HepG2 (cell line): ENCODE results near the gene BCL2L11. TPM values are rescaled to one million over a fixed set of nuclear protein-coding genes. Genes with fewer than 3 reads are reported as not detected.
A peak's percentile ranks its signal among the peaks of the same experiment; 100 is the strongest.

Source experiments
- ASH2L ChIP-seq: fragments of 300-600, 200-600 bp; sonication (generic); IDR thresholded peaks from 2 replicates; pipeline ENCODE4 v1.7.0; 2017; ENCODE audit warnings: low read depth, mild to moderate bottlenecking, moderate library complexity, mixed read lengths, low read length; ENCODE audit not compliant: insufficient read length
- CENPT ChIP-seq: sonication (generic); formaldehyde crosslinking; IDR thresholded peaks from 2 replicates; pipeline ENCODE4 v1.8.0; 2022; ENCODE audit warnings: low read depth, mild to moderate bottlenecking, moderate library complexity, missing genetic modification reagents
- CREM ChIP-seq, 2 experiments: sonication (generic) in 1 of 2; formaldehyde crosslinking in 1 of 2; IDR thresholded peaks; 2 replicates each; pipeline versions ENCODE4 v1.4.0 to v1.6.1; 2016 to 2020; ENCODE audit warnings: antibody characterized with exemption in 1 of 2, mild to moderate bottlenecking in 1 of 2, missing genetic modification reagents in 1 of 2
- FOXJ3 ChIP-seq: sonication (generic); formaldehyde crosslinking; IDR thresholded peaks from 2 replicates; pipeline ENCODE4 v1.4.0; 2020; ENCODE audit warnings: missing genetic modification reagents, mild to moderate bottlenecking, borderline replicate concordance
- ISL2 ChIP-seq: sonication (generic); formaldehyde crosslinking; IDR thresholded peaks from 2 replicates; pipeline ENCODE4 v1.5.0; 2020; ENCODE audit warnings: missing genetic modification reagents
- KAT7 ChIP-seq: IDR thresholded peaks from 2 replicates; pipeline ENCODE4 v1.6.1; 2018; ENCODE audit warnings: borderline replicate concordance, missing compliant biosample characterization
- KDM5B ChIP-seq: sonication (generic); formaldehyde crosslinking; IDR thresholded peaks from 2 replicates; pipeline ENCODE4 v1.4.0; 2020; ENCODE audit warnings: missing genetic modification reagents, mild to moderate bottlenecking, borderline replicate concordance
- MYC ChIP-seq: sonication (generic); formaldehyde crosslinking; IDR thresholded peaks from 2 replicates; pipeline ENCODE4 v1.9.0; 2021; ENCODE audit warnings: missing genetic modification reagents, borderline replicate concordance
- POLR2AphosphoS5 ChIP-seq: IDR thresholded peaks from 2 replicates; pipeline ENCODE4 v1.6.1; 2012; ENCODE audit warnings: low read depth, low read length
- RXRA ChIP-seq: sonication (generic); formaldehyde crosslinking; IDR thresholded peaks from 2 replicates; pipeline ENCODE4 v1.5.1; 2020; ENCODE audit warnings: missing genetic modification reagents
- SNAI1 ChIP-seq: sonication (generic); formaldehyde crosslinking; IDR thresholded peaks from 2 replicates; pipeline ENCODE4 v1.5.0; 2020; ENCODE audit warnings: mild to moderate bottlenecking, missing genetic modification reagents, borderline replicate concordance
- TMF1 ChIP-seq: sonication (generic); formaldehyde crosslinking; IDR thresholded peaks from 2 replicates; pipeline ENCODE4 v1.8.1; 2022; ENCODE audit warnings: low read depth, missing genetic modification reagents
- ZNF136 ChIP-seq: sonication (generic); formaldehyde crosslinking; IDR thresholded peaks from 2 replicates; pipeline ENCODE4 v1.8.1; 2022; ENCODE audit warnings: low read depth, mild to moderate bottlenecking, moderate library complexity, missing genetic modification reagents
- ZNF547 ChIP-seq: sonication (generic); formaldehyde crosslinking; IDR thresholded peaks from 2 replicates; pipeline ENCODE4 v1.5.1; 2020; ENCODE audit warnings: mild to moderate bottlenecking, missing genetic modification reagents
- ZNF569 ChIP-seq: sonication (generic); formaldehyde crosslinking; IDR thresholded peaks from 2 replicates; pipeline ENCODE4 v1.5.0; 2020; ENCODE audit warnings: mild to moderate bottlenecking, missing genetic modification reagents, moderate library complexity, borderline replicate concordance
- ZNF776 ChIP-seq: sonication (generic); formaldehyde crosslinking; IDR thresholded peaks from 2 replicates; pipeline ENCODE4 v1.4.0; 2020; ENCODE audit warnings: mild to moderate bottlenecking, missing genetic modification reagents
- ZNF850 ChIP-seq: sonication (generic); formaldehyde crosslinking; conservative IDR thresholded peaks from 2 replicates; pipeline ENCODE4 v1.9.0; 2021; ENCODE audit warnings: mild to moderate bottlenecking, missing genetic modification reagents
- polyA plus RNA-seq, 8 experiments: library from polyadenylated mRNA; depleted of rRNA in 3 of 8; stranded (reverse) in 7 of 8; unstranded in 1 of 8; fragments of >200 nt; fragmentation: Illumina TruSeq in 4 of 8; extraction: Trizol in 4 of 8; gene quantifications; 2 replicates each; pipeline versions ENCODE4 v1.2.1 to v1.2.3, GENCODE V29; 2011 to 2016; ENCODE audit warnings: low read depth in 4 of 8, missing spikeins in 1 of 8, mixed read lengths in 1 of 8; ENCODE audit not compliant: insufficient read depth in 1 of 8
- total RNA-seq, 5 experiments: library from RNA; depleted of rRNA; stranded (reverse); fragments of >200 nt; fragmentation: Illumina TruSeq; extraction: Trizol; gene quantifications; 2 replicates each; pipeline ENCODE4 v1.2.3, GENCODE V29; 2016; ENCODE audit warnings: low read depth in 1 of 5
- TF ChIP-seq, protein P1 (sequence below): sonication (generic); formaldehyde crosslinking; IDR thresholded peaks from 2 replicates; pipeline ENCODE4 v1.4.0; 2020; ENCODE audit warnings: missing genetic modification reagents, borderline replicate concordance
- TF ChIP-seq, protein P2 (sequence below): sonication (generic); formaldehyde crosslinking; IDR thresholded peaks from 2 replicates; pipeline ENCODE4 v1.5.0; 2020; ENCODE audit warnings: mild to moderate bottlenecking, missing genetic modification reagents, borderline replicate concordance
- TF ChIP-seq, protein P3 (sequence below): fragments of 450-650 bp; IDR thresholded peaks from 2 replicates; pipeline ENCODE4 v1.6.1; 2017
- TF ChIP-seq, protein P4 (sequence below): sonication (generic); formaldehyde crosslinking; IDR thresholded peaks from 2 replicates; pipeline ENCODE4 v1.8.0; 2022; ENCODE audit warnings: missing genetic modification reagents, mild to moderate bottlenecking, inconsistent platforms, borderline replicate concordance

Gene BCL2L11
- total and polyA plus RNA-seq, 2 of the 13 experiments (the other 11 are each of a cell fraction or from before 2014, with no cell fraction given), result 6.1 to 9.7 TPM

DNA sequence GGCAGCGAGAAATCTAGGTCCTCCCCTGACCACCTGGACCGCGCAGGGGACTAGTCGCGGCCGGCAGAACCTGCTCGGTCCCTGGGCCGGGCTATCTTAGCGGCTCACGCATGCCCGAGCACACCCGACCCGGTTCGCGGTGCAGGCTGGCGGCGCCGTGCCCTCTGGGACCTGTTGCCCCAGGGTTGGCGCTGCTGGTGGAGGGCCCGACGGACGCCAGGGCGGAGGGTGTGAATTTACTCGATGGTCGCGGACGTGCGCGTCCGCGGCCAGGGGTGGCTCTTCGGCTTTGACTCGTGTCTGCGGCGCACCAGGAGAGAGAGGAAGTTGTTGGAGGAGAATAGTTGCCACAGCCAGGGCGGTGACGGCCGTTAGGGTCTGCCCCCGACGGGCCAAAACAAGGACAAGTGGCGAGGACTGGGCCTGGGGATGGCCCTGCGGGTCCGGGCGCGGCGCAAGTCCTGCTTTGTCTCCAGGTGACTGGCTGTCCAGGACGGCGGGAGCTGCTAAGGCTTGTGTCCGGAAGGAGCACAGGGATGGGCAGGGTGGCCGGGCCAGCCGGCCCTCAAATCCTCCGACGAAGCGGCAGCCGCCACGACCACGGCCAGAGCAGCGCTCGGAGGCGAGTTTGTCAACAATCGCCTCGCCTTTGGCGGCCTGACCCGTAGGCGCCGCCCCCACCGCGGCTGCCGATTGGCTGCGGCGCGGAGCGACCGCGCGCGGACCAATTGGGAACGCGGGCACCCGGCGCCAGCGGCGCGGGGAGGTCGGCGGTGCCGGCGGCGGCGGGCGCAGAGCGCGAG, 1.3 kb downstream of the BCL2L11 start (continued):
- TF ChIP-seq, protein P1, sequence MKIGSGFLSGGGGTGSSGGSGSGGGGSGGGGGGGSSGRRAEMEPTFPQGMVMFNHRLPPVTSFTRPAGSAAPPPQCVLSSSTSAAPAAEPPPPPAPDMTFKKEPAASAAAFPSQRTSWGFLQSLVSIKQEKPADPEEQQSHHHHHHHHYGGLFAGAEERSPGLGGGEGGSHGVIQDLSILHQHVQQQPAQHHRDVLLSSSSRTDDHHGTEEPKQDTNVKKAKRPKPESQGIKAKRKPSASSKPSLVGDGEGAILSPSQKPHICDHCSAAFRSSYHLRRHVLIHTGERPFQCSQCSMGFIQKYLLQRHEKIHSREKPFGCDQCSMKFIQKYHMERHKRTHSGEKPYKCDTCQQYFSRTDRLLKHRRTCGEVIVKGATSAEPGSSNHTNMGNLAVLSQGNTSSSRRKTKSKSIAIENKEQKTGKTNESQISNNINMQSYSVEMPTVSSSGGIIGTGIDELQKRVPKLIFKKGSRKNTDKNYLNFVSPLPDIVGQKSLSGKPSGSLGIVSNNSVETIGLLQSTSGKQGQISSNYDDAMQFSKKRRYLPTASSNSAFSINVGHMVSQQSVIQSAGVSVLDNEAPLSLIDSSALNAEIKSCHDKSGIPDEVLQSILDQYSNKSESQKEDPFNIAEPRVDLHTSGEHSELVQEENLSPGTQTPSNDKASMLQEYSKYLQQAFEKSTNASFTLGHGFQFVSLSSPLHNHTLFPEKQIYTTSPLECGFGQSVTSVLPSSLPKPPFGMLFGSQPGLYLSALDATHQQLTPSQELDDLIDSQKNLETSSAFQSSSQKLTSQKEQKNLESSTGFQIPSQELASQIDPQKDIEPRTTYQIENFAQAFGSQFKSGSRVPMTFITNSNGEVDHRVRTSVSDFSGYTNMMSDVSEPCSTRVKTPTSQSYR (CRISPR knock-in tag), result no peak
- TF ChIP-seq ASH2L, result peak; percentile 80
- TF ChIP-seq KDM5B (CRISPR knock-in tag), result peak; percentile 77
- 0 out of 2 replicates have a peak, but pooled peaks have one; percentile 38 for TF ChIP-seq MYC
- peak; percentile 78; the same call in 1 of the 2 replicates for TF ChIP-seq KAT7 (CRISPR knock-in tag)
- TF ChIP-seq, protein P2, sequence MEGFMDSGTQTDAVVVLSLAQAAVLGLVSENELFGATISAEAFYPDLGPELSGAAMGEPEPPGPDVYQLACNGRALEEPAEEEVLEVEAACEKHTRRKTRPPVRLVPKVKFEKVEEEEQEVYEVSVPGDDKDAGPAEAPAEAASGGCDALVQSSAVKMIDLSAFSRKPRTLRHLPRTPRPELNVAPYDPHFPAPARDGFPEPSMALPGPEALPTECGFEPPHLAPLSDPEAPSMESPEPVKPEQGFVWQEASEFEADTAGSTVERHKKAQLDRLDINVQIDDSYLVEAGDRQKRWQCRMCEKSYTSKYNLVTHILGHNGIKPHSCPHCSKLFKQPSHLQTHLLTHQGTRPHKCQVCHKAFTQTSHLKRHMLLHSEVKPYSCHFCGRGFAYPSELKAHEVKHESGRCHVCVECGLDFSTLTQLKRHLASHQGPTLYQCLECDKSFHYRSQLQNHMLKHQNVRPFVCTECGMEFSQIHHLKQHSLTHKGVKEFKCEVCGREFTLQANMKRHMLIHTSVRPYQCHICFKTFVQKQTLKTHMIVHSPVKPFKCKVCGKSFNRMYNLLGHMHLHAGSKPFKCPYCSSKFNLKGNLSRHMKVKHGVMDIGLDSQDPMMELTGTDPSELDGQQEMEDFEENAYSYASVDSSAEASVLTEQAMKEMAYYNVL (CRISPR knock-in tag), result peak; percentile 59; the same call in 1 of the 2 replicates
- TF ChIP-seq ZNF776, result peak; percentile 88; the same call in 1 of the 2 replicates
- TF ChIP-seq, protein P3, sequence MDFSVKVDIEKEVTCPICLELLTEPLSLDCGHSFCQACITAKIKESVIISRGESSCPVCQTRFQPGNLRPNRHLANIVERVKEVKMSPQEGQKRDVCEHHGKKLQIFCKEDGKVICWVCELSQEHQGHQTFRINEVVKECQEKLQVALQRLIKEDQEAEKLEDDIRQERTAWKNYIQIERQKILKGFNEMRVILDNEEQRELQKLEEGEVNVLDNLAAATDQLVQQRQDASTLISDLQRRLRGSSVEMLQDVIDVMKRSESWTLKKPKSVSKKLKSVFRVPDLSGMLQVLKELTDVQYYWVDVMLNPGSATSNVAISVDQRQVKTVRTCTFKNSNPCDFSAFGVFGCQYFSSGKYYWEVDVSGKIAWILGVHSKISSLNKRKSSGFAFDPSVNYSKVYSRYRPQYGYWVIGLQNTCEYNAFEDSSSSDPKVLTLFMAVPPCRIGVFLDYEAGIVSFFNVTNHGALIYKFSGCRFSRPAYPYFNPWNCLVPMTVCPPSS, result no peak
- peak; percentile 45 for TF ChIP-seq CENPT (CRISPR knock-in tag)
- TF ChIP-seq ZNF569 (CRISPR knock-in tag), result peak; percentile 87; the same call in 1 of the 2 replicates
- peak; percentile 18; the same call in 1 of the 2 replicates for TF ChIP-seq SNAI1 (CRISPR knock-in tag)
- peak; percentile 77 for TF ChIP-seq POLR2AphosphoS5
- 0 out of 2 replicates have a peak, but pooled peaks have one; percentile 9 for TF ChIP-seq ZNF136
- no peak for TF ChIP-seq TMF1 (CRISPR knock-in tag)
- peak; percentile 51; the same call in 1 of the 2 replicates for TF ChIP-seq RXRA (CRISPR knock-in tag)
- TF ChIP-seq CREM (IDR thresholded peaks at IDR 0.05), result no peak
- TF ChIP-seq CREM (CRISPR knock-in tag; IDR thresholded peaks at IDR 0.05), result no peak
- peak; percentile 23; the same call in 1 of the 2 replicates for TF ChIP-seq ZNF547 (CRISPR knock-in tag)
- TF ChIP-seq ZNF850 (CRISPR knock-in tag), result peak; percentile 86
- peak; percentile 16; the same call in 1 of the 2 replicates for TF ChIP-seq FOXJ3
- TF ChIP-seq, protein P4, sequence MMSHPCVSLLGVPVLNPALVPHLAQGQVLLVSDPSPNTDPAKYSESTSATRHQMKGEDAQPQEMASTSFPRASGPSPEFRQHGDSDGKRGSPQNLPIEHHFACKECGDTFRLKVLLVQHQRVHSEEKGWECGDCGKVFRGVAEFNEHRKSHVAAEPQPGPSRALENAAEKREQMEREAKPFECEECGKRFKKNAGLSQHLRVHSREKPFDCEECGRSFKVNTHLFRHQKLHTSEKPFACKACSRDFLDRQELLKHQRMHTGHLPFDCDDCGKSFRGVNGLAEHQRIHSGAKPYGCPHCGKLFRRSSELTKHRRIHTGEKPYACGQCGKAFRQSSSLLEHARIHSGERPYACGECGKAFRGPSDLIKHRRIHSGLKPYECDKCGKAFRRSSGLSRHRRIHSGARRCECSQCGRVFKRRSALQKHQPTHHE (CRISPR knock-in tag), result no peak
- TF ChIP-seq ISL2 (CRISPR knock-in tag), result peak; percentile 47; the same call in 1 of the 2 replicates
